ENCODE data around the gene C1QTNF3.
"Not testable (repeated sequence)": the region's sequence is repeated elsewhere in the genome, so short reads cannot be mapped to it uniquely, and the experiment has no call there.

C1QTNF3 gene

DNA sequence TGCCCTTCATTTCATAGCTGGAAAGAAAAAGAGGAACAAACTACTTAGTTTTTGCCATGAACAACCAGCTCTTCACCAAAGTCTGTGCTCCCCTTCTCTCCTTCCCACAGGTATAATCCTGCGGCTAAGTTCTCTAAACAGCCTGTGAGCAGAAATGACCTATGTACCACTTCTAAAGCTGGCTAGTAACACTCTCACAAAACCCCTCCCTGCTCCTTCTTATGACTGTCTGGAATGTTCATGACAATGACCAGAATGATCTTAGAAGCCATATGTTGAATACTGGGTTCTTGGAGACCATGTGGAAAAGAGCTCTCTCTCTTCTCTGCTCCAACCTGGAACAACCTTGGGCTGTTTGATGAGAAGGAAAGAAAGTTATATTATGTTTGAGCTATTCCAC lies 22.3 kb downstream of the C1QTNF3 start:
- FAIRE-seq: no peak

DNA sequence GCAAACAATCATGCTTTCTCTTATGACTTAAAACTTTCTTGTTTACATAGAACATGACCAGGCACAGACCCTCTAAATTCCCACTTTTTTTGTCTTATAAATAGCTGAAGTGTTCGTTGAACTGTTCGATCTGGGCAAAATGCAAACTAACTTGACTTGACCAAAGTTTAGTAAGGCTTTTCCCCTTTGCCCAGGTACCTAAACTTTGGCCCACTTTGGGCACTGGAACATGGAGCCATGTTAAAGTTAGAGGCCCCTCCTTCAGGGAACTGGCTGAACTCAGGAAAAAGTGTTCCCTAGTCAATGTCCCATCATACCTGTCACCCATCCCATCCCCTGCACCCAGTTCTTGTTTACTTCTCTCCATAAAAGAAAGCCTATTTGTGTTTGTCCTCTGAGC lies 25.8 kb downstream of the C1QTNF3 start:
- no peak for FAIRE-seq

DNA sequence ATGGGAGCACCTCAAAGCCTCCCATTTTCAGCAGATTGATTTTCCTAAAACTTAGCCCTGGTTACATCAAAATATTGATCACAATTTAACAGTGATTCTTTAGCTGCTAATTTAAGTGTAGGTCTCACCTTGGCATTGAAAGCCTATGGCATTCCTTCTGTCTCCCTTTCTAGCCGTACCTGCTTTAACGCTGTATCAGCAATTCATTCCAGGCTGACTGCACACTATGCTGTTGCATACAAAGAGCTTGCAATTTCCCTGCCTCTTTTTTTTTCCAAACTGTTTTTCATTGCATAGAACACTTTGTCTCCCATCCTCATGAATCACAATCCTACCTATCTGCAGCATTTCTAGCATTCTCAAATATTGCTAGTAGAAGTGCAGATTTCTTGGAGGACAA lies 26.3 kb downstream of the C1QTNF3 start:
- FAIRE-seq: no peak

DNA sequence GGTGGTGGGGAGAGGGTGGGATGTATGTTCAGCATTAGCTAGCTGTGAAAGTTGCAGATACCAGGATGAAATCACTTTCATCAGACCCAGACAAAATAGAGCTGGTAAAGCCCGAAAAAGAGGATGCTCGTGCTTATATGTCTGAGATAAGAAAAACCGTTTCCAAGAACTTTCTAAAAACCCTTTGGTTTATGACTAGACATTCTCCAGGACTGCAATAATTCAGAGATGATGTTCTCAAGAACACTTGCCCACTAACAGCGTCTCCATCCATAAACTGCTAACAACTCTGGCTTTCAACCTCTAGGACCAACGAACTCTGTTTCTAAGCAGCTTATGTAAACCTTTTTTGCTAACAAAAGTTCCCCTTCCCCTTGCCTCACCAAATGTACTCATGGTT lies 26.8 kb downstream of the C1QTNF3 start:
- no peak for FAIRE-seq

DNA sequence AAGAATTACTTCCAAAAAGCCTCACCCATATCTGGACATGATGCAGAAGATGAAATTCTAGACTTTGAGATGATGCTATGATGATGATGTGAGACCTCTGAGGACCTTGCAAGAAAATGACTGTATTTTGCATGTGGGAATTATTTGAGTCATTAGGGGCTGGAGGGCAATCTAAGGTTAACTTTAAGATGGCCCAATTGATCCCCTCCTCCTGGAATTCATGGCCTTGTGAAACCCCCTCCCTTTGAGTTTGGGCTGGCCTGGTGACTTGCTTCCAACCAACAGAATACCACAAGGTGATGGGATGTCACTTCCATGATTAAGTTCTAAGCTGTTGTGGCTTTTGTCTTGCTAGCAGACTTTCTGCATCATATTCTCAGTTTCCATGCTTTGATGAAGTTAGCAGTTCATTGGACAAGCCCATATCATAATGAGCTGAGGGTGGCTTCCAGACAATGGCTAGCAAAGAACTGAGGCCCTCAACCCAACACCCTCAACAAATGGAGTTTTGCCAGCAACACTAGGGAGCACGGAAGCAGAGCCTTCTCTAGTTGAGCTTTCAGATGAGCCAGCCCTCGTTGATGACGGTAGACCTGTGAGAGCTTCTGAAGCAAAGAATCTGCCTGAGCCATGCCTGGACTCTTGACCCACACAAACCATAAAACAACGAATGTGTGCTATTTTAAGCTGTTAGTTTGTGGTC lies 27.7 kb downstream of the C1QTNF3 start:
- FAIRE-seq: no peak

DNA sequence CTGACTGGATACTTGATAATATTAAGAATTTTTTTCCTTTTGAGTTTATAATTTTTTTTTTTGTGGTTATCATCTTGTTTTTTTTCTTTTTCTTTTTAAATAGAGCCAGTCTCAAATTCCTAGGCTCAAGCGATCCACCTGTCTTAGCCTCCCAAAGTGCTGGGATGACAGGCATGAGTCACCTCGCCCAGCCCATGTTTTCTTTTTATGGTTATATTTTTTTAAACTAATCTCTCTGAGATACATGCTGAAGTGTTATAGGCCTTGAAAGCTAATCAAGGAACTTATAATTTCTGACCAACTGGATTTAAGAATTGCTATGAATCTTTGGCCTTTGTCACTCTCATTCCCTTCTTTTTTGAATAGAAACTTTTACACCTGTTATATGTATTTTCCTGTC lies 28.4 kb downstream of the C1QTNF3 start:
- FAIRE-seq: no peak

DNA sequence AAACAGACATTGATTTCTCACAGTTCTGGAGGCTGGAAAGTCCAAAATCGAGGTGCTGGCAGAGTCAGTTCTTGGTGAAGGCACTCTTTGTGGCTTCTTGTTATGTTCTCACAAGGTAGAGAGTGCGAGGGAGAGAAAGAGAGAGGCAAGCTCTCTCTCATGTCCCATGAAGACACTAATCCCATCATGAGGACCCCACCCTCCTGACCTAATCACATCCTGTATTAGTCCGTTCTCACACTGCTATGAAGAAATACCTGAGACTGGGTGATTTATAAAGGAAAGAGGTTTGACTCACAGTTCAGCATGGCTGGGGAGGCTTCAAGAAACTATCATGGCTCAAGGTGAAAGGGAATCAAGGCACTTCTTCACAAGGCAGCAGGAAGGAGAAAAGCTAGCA lies 29.5 kb downstream of the C1QTNF3 start:
- no peak for FAIRE-seq

DNA sequence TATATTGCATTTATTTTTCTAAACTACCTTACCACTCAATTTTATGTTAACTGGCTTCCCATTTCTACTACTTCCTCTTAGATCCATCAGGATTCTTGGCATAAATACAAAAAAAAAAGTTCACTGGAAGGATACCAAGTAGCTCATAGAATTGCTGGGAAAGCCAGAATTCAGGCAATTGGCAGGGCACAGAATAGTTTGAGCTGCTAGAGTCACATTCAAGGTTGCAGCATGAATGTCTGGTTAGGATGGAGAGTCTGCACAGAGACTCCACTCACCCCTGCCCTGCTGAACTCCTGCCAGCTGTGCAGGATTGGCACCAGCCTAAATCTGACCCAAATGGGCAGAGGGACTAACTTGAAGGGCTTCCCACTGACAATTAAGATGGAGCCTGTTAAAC lies 30.2 kb downstream of the C1QTNF3 start:
- FAIRE-seq: no peak

DNA sequence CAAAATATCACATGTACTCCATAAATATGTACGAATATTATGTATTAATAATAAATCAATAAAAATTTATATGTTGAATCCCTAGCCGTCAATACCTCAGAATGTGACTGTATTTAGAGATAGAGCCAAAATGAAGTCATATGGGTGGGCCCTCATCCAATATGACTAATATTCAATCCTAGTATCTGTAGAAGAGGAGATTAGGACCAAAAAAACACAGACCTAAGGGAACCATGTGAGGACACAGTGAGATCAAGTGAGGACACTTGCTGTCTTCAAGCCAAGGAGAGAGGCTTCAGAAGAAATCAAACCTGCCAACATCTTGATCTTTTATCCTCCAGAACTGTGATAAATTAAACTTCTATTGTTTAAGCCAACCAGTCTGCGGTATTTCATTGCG lies 31.5 kb downstream of the C1QTNF3 start:
- no peak for FAIRE-seq

DNA sequence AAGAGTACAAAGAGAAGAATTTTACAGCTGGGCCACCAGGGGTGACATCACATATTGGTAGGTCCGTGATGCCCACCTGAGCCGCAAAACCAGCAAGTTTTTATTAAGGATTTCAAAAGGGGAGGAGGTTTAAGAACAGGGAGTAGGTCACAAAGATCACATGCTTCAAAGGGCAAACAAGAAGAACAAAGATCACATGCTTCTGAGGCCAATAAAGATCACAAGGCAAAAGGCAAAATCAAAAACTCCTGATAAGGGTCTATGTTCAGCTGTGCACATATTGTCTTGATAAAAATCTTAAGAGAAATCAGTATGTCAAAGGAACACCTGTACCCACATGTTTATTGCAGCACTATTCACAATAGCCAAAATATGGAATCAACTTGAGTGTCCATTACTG lies 32.9 kb downstream of the C1QTNF3 start:
- not testable (repeated sequence) for FAIRE-seq

DNA sequence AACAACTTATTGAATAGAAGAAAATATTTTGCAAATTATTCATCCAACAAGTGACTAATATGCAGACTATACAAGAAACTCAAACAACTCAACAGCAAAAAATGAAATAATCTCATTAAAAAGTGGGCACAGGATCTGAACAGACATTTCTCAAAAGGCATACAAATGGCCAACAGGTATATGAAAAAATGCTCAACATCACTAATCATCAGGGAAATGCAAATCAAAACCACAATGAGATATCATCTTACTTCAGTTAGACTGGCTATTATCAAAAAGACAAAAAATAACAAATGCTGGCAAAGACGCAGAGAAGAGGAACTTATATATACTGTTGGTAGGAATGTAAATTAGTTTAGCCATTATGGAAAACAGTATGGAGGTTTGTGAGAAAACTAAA lies 33.4 kb downstream of the C1QTNF3 start:
- FAIRE-seq: no peak

DNA sequence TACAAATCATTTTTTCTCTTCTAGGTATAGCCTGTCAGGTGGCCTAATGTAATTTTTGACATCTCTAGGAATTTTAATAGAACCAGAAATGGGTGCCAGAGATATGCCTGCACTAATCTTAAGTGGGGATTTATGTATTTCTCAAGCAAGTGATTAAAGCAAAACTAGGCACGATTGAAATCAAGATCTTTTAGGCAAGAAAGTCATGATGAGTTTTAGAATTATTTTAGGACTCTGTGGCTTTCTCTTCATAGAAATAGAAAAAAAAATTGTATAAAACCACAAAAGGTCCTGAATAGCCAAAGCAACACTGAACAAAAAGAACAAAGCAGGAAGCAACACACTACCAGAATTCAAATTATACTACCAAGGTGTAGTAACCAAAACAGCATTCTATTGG lies 34.2 kb downstream of the C1QTNF3 start:
- FAIRE-seq: no peak

DNA sequence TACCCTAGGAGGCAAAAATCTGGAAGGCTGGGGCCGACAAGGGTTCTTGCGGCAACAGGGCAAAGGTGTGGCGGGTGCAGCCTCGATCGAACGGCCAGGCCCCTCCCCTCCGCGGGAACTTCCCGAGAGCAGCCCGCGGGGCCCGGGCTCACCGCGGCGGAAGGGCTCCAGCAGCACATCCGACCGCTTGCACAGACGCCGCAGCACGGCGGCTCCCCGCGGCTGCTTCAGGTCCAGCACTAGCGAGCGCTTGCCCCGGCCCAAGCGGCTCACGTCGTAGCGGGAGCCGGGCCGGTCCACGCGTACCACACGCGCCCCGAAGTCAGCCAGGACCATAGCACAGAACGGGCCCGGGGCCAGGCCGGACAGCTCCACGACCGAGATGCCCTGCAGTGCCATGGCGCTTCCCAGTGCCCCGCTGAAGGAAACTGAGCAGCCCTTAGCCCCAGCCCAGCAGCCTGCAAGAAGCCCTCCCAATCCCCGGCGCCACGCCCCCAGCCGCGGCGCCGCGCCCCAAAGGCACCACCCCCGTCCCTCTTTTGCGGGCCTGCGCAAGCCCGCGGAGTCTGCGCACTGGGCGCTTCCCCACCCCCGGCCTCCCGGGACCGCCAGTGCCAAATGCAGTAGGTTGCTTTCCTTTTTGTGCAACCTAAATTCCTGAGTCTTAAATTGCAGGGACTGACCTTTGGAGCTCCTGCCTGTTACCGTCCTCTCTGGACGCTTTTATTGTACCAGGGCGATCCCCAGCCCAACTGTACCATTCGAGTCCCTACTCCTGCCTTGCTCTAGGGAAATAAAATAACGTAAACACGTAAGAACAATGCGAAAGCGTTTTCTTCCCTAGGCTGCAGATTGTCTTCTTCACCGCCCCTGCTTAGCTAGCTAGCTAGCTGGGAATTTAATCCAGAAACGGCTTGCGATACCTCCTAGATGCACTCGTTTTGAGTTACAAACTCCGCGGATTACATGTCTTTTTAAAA lies 35.1 kb downstream of the C1QTNF3 start, which contains the start of gene AMACR:
Gene AMACR, minus strand, starts transcription at position 430 of the 980 bp plus-strand sequence. Its CDS starts 31 bp downstream, at position 399.
- FAIRE-seq: no peak

DNA sequence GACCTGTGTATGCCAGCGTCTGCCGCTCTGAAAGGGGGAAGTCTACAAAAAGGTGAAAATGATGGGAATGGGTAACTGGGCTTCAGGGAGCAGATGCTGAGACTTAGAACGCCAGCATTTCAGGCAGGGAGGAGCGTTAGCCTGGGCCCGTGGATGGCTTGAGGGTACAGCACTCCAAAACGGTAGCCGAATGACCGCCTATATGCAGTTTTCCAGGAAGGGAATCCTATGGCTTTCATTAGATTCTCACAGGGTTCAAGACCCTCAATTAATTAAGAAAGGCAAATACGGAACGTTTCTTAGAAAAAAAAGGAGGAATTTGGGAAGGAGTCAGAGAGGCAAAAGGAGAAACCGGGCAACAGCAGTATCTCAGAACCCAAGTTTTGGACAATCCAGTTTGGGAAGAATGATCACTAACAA lies 35.8 kb downstream of the C1QTNF3 start:
- FAIRE-seq: no peak

DNA sequence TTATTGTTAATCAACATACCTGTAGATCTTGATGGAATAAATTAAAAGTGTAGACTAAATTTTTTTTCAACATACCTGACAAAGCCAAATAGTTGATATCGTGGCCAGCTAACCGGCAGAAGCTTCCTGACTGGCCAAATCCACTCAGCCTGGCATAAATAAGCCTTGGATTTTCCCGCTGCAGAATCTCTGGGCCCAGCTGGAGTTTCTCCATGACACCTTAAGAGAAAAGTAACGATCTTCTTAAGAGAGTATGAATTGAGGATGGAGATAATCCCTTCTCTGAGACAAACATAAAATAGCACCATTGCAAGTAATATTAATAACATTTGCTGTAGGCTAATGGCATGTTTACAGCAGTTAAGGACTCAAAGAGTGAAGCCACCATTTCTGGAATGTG lies 37.3 kb downstream of the C1QTNF3 start:
- FAIRE-seq: no peak

DNA sequence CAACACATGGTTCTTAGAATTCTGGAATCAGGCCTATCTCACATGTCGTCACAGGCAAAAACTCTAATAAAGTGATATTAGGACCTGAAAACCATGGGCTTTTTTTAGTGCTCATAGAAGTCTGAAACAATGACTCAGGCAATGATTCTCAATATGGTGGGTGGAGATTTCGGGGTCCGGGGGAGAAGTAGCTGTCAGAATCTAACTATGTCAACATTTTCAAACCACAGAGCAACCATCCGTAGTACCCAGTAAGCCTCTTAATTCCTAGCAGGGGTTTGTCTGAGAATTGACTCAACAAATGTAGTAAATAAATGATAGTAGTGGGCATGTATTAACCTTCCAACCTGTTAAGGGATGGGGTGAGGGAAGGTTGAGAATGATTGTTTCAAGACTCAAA lies 37.8 kb downstream of the C1QTNF3 start:
- FAIRE-seq: no peak

DNA sequence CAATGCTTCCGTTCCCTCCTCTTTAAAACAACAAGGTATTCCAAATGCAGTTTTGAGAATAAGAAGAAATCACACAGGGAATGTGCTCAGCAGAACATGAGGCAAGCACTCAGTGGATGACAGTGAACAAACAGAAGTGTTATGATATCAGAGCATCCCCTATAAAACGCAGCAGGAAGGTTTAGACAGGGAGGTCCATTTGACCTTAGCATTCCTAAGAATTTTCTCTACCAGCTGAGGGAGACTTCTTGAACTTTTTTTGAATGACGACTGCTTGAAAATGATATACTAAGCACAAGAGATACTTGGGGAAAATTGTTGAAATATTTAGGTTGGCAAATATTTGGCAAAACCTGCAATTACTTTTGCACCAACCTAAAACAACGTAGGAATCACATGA lies 39.1 kb downstream of the C1QTNF3 start:
- no peak for FAIRE-seq

DNA sequence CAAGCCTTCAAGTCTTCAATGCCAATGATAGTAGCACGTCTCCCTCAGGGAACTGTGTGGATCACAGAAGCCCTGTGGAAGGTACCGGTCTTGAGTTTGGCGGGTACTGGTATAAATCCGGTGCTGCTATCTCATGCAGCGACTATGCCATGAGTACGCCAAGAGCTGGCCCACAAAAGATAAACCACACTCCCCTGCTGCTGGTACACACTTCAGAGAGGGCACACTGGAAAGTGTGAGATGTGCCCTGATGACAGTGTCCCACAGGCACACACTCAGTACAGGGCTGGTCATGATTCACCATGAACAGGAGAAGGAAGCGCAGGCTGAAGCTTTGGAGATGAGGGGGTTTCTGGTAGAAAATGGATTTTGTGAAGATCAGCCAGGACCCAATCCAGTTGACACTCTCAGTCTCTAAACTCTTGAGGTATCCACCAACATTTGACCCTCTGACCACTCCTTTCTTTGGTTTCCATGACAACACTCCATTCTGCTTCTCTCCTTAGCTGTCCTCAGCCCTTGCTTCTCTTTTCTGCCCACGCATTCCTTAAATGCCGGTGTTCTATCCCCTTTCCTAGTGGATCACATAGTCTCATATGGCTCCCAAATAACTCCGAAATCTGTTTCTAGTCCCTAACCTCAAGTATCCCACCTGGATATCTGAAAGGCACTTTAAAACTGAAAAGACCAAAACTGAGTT lies 40.2 kb downstream of the C1QTNF3 start:
- FAIRE-seq: no peak

DNA sequence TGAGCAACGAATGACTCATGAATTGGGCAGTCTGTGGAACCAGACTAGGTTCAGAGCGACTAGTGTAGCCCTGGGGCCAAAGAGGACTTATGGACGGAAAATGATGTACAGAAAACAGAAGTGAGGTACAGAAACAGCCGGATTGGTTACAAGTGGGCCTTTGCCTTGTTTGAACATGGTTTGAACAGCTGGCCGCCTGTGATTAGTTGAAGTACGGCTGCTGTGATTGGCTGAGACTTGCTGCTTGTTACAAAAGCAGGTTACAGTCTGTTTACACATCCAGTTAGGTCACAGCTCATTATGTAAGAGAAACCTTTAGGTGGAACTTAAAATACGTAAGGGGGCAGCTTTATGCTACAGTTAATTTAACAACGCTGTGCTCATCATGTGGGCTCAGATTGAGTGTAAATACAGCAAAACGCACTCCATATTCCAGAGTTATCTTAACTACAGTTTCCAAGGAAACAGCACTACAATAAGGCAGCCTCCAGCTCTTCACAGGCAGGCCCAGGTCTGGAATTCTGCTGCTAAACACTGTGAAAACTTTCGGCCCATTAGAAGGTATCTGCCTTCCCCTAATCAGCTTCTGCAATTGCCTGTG lies 41.7 kb downstream of the C1QTNF3 start:
- no peak for FAIRE-seq

DNA sequence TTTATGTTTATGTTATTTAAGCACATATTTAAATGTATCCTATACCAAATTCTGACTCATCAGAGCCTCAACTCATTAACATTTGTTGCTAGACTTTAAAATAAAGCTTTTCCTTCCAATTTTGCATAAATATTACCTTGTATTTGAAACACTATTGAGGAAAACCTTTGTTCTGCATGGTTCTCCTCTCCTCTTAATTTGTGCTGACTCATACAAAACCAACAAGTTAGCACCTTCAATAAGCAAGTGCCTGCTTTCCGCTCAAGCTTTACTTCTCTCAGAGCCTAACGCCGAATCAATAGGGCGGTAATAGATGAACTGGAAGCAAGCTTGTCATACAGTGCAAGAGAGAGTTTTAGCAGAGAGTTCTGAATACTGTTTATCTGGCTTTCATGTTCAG lies 43.0 kb downstream of the C1QTNF3 start:
- FAIRE-seq: no peak

DNA sequence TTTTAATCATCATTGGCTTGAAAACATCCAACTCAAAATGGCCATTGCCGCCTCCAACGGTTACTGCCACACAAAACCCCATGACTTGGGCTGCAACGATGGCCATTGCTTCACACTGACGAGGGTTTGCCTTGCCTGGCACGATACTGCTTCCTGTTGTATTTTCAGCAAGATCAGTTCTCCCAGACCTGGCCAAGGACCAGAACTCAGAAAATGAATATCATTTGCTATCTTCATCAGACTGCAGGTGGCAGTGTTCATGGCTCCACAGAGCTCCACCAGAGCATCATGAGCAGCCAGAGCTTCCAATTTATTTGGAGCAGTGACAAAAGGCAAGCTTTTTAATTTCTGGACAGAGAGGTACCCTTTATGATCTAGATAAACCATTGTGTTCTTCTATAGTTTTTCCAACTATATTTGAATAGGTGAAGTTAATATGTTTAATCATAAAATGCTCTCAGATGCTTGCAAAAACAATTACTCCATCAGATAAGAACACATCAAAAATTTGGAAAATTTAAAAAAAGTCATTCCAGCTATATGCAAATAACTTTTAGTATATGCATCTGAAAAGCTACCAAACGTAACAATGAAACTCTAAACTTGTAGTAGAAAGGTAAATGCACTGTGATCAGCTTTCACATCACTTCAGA lies 45.6 kb downstream of the C1QTNF3 start:
- FAIRE-seq: no peak

DNA sequence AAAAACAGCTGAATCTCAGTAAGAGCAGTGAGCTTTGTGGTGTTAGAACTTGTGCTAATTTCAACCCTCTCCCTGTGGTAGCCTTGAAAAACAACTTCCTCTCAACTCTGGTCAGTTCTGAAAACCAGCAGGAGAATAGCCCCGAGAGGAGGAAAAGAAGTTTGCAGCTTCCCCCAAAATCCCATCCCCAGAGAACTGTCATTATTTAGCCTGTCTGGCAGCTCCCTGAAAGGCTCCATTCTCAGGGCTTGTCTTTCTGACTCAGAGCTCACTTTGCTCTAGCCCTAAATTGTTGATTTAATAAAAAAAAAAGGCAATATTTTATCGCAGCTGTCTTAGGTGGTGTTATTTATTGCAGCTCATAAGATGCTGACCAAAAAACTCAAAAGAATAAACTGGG lies 47.1 kb downstream of the C1QTNF3 start:
- no peak for FAIRE-seq
